GM21381 (cell line): ENCODE data around the gene NR2C1.

Experiments
- ATAC-seq: cut with Tn5 transposase; IDR thresholded peaks from one replicate; pipeline ENCODE4 v1.9.1; 2021; ENCODE audit warnings: mild to moderate bottlenecking, moderate library complexity; ENCODE audit not compliant: unreplicated experiment

Gene NR2C1

DNA sequence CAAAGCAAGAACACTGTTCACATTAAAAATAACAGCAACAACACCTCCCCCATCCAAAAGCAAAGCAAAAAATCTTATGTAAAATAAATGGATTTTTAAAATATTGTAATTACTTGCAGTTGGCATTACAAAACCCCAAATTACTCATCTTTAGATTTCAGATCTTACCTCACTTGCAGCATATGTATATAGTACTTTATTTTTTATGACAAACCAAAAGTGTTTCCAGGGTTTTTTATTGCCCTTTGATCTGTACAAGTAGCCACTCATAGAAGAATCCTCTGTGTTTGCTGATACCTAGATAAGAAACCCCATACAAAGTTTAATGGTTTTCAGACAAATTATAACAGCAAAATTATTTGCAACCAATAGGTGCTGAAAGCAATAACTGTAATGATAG, 12.2 kb upstream of the NR2C1 start:
- ATAC-seq: no peak

DNA sequence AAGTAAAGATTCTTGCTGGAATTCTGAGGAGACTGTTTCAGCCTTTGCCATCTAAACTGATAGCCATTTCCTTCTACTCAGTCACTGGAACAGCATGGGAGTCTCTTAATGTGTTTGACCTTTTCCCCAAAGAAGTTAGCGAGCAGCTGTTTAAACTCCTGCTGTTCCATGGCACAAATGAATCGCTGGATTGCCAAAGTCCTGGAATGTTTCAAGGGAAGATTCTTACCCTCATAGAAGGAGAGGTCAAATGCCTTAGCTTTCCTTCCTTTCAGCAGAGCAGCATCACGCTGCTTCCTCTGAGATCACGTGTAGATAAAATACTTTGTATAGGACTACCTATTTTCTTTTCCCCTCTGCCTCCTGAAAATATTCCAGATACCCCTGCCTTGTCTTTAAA, 10.5 kb upstream of the NR2C1 start:
- ATAC-seq: no peak

DNA sequence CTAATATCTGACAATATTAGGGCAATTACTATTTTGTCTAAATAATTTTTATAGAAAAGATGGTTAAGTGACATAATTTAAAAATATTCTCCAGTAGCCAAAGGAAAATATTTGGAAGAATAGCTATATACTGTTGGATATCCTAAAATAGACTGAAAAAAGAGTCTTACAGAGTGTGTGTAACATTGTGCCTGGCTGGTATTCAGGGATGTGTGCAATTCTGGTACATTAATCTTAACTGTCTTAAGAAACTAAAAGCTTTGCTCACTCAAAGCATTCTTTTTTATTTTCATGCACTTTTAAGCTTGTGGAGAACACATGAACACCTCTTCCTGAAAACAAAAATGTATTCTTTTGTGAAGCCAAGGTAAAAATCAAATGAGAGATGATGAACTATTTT, 10.1 kb upstream of the NR2C1 start:
- ATAC-seq: no peak

DNA sequence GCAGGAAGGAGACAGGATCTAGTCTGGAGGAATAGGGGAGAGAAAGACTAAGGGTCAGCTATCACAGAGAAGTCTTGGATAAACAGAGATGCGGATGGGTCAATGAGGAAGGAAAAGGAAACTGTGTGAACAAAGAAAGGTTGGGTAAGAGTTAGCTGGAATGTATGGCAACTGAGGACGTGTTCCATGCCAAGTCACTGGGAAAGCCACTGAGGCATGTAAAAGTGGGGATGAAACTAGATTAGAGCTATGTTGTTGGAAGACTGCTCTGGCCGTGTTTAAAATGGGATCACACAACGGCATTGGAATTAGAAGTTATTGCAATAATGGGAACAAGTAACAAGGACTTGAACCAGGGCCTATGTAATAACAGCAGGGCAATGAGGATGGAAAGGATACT, 3.9 kb upstream of the NR2C1 start:
- no peak for ATAC-seq

DNA sequence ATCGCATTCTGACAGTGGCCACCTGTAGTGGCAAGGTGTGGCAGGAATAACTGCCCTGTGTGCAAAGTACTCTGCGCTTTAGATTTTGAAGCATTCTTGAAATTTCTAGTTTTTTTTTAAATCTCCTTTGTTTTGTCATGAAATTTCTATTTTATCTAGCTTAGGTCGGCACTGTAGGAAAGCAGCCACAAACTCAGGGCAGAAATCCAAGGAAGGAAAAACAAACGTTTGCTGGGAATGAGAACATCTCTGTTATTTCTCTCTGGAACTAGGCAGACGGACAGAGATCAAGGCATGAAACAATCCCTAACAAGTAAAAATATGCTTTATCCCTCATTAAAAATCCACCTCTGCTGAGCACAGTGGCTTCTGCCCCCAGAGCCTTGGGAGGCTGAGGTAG, 1.3 kb upstream of the NR2C1 start:
- no peak for ATAC-seq

DNA sequence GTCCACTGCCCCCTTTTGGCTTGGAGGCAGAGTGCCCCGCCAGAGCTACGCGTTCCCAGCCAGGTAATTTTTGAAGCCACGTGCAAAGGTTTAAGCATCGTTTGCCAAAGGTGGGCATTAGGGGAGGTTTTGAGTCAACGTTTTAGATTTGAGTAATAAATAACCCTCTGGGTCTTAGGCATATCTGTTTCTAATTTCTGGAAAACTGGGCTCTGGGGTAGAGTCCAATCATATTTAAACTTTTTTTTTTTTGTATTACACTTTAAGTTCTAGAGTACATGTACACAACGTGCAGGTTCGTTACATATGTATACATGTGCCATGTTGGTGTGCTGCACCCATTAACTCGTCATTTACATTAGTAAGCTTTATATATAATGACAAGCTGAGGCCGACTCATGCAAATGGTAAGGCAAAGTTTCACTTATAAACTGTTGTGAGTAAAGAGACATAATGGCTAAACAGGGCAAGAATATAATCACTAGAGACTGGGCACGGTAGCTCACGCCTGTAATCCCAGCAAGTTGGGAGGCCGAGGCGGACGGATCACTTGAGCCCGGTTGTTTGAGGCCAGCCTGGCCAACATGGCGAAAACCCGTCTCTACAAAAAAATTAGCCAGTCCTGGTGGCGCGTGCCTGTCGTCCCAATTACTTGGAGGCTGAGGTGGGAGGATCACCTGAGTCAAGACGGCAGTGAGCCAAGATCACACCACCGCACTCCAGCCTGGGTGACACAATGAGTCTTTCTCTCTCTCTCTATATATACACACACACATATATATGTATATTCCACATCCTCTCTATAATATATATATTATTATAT, 491 bp upstream of the NR2C1 start:
- ATAC-seq: no peak

DNA sequence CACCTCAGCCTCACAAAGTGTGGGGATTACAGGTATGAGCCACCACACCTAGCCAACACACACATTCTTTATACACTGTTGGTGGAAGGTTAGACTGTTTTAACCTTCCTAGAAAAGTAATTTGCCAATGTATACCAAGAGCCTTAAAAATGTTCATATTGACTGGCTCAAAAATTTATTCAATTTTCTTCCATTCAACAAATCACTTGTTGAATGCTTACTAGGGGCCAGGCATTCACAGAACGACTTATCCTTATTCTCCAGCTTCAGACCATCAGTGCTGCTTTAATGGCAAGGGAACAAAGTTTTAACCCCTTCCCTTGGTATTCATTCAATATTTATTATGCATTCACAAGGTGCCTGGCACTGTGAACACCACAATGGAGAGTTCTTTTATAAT, 3.0 kb downstream of the NR2C1 start:
- no peak for ATAC-seq

DNA sequence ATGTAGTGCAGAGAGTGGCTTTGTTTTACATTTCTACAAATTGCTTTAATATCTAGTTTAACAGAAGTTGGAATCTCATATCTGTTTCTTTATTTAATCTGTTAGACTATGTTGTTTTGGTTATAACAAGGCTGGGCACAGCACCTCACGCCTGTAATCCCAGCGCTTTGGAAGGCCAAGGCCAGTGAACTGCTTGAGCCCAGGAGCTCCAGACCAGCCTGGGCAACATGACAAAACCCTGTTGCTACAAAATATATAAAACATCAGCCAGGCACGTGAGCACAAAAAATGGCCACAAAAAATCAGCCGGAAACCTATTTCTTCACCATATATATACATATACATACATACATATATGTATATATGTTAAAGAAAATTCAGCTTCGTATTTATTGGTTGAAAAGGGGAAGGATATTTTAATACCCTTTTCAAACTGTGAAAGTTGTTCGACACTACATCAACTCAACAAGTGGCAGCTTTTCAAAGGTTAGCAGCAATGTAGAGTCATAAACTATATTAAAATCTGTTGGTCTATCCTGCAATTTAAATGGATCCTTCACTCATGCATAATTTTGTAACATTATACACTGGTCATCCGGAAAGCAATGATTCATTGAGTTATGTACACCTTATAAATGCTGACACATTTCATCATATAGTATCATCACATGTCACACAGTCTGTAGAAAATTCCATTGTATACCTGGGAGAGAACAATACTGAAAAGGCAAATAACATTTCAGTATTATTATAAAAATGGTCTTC, 7.1 kb downstream of the NR2C1 start:
- no peak for ATAC-seq

DNA sequence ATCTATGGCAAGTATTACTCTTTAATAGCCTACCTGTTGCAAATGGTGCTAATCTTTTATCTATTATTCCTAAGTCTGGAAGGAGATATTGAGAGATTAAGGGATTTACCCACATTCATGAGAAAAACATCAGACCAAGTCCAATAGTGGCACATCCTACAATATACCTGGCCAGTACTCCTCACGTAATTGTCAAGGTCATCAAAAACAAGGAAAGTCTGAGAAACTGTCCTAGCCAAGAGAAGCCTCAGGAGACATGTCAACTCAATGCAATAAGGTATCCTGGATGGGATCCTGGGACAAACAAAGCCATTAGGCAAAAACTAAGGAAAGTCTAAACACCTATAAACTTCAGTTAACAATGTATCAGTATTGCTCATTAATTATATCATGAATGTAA, 12.5 kb downstream of the NR2C1 start:
- ATAC-seq: no peak

DNA sequence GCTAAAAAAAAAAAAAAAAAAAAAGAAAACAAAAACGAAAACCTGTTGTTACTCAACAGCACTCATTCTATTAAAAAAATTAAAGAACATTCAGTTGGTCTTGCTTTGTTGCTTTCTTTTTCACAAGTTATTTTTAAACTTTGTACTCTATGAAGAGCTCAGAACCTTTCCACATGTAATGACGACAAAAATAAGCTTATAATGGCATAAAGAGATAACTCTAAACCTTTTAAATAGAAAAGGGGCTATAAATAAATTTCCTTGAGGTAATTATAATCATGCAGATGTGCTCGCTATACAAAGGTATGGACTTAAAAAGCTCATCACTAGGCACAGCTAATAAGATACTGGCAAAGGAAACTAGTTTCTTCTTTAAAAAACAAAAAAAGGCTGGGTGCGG, 13.4 kb downstream of the NR2C1 start:
- ATAC-seq: no peak

DNA sequence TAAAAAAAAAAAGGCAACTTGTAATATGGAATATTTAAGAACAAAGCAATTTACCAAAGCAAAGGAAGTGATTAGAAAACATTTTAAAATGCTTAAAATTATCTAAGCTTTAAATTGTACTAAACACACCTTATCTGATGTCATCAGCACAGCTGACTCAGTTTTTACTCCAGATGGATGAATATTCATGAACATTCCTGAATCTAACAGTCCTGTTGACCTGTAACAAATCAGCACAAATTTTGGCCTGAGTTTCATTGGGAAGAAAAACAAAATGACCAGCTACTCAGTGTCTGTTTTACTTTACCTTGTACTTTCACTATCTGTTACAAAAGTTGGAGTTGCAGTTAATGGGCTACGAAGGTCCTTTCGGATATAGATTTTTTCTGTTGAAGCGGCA, 16.0 kb downstream of the NR2C1 start:
- ATAC-seq: no peak

DNA sequence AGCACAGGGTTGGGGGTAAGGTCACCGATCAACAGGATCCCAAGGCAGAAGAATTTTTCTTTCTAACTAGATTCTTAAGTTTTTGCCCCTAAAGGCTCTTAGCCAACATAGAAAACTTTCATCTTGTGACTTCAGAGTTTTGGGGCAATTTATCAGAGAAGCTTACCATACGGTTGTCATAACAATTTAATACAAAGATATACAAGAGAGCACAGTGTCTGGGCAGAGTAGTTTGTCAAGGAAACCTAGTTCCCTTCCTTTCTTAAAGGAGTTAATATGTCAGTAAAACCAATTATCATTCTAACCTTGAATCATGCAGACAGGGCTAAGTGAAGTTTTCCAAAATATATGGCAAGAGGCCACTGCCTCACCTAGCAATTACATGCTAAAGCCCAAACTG, 18.4 kb downstream of the NR2C1 start:
- ATAC-seq: no peak

DNA sequence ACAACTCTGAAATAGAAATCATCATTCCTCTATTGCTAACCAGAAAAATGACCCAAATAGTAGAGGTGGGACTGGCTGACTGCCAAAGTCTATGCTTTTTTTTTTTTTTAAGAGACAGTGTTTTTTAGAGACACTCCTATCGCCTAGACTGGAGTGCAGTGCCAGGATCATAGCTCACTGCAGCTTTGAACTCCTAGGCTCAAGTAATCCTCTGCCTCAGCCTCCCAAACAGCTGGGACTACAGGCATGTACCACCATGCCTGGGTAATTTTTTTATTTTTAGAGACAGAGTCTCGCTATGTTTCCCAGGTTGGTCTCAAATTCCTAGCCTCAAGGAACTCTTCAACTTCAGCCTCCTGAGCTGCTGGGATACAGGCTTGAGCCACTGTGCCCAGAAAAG, 19.2 kb downstream of the NR2C1 start:
- no peak for ATAC-seq

DNA sequence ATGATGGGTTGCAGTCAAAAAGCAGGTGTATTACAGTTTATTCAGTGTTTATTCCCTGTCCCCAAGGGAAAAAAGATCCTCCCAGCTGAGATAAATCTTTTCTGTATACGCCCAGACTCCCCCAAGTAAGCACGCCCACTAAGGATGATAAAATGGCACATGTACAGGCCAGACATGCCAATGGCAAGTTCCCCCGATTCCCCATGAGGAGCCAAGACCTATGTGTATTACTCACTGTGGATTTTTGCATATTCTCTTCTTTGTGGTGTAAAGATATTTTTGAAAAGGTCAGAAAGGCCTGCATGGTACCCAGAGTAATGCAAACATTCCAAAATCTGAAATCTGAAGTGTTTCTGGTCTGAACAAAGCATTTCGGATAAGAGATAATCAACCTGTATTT, 22.2 kb downstream of the NR2C1 start:
- no peak for ATAC-seq

DNA sequence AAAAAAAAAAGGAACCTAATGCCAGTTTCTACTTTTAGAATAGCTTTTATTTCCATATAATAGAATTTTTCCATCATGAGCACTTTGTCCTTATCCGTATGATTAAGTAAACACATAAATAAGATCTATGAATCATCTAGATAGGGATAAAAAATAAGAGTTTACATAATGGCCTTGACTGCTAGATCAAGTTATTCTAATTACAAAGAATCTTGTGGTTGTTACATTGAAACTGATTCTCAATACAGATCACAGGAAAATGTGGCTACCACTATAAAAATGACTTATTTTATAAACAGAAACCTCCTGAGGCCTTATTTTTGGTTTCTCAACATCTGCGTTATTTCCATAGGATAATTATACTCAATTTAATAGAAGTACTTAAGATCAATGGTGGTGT, 35.5 kb downstream of the NR2C1 start:
- ATAC-seq: no peak

DNA sequence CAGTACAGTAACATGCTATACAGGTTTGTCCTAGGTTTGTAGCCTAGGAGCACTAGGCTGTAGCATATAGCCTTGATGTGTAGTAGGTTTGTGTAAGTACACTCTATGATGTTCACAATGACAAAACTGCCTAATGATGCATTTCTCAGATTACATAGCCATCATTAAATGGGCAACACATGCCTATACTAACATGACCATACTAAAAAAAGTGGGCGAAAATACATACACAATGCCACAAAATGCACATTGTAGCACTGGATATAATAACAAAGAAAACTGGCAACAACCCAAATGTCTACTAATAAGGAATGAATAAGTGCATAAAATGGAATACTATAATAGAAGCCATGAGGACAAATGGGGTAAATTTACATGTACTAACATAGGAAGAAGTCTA, 38.7 kb downstream of the NR2C1 start:
- no peak for ATAC-seq

DNA sequence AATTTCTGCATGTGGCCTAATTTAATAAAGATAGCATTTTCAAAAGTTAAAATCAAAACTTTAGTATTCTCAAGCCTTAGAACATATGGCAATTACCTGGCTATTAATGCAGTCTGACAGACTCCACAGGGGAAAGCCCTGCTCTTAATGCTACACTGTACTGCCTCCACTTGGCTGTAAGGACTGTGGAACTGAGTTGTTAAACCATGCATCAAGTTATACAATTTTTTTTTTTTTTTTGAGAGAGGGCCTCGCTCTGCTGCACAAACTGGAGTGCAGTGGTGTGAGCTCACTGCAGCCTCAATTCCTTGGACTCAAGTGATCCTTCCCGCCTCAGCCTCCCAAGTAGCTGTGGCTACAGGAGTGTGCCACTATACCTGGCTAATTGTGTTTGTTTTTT, 50.9 kb downstream of the NR2C1 start:
- ATAC-seq: no peak

DNA sequence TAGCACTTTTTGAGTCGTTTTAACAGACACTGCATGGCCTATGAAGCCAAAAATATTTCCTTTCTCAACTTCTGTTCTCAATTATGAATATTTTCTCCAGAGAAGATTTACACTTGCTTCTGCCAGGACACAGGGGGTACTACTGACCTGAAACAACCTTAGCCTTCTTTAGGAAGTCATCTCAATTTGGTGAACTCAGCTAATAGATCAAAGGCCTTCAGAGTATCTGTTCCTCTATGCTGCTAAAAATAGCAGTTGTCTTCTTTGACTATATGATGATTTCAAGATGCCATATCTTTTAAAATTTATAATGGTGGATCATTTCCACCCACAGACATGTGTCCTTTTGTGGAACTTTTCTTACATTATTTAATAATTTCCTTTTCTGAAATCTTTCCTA, 55.9 kb downstream of the NR2C1 start:
- no peak for ATAC-seq

DNA sequence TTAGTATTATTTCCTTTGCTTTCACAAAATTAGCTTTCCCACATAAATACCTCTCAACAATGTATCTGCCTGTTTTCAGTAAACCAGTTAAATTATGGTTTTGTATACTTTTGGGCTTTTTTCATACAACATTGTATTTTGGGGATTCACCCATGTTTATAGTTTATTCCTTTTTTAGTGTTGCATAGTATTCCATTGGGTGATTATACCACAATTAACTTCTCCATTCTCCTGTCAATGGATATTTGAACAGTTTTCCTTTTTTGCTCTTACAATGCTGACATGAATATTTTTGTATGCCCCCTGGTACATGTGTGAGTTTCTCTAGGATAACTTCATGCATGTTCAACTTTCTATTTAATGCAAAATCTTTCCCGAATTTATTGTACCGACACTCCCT, 57.3 kb downstream of the NR2C1 start:
- ATAC-seq: no peak

DNA sequence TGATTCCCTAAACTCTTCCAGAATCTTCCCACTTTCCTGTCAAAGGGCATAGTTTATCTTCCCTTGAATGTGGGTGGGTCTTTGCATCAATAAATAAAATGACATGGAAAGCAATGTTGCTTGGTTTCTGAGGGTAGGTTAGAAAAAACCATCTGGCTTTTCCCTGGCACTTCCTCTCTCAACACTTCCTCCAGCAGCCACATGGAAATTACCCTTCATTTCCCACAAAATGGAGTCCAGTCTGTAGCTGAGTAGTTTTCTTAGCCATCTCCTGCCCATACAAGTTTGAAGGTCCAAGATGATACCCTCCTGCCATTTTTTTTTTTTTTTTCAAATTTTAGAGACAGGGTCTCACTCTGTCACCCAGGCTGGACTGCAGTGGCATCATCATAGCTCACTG, 58.9 kb downstream of the NR2C1 start:
- no peak for ATAC-seq

DNA sequence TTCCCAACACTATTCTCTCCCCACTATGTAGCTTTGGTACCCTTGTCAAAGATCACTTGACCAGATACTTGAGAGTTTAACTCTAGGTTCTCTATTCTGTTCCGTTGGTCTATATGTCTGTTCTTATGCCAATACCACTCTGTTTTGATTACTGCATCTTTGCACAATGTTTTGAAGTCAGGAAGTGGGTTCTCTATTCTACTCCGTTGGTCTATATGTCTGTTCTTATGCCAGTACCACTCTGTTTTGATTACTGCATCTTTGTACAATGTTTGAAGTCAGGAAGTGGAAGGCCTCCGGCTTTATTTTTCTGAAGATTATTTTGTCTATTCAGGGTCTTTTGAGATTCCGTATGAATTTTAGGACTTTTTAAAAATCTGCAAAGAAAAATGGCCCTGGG, 67.2 kb downstream of the NR2C1 start:
- no peak for ATAC-seq

DNA sequence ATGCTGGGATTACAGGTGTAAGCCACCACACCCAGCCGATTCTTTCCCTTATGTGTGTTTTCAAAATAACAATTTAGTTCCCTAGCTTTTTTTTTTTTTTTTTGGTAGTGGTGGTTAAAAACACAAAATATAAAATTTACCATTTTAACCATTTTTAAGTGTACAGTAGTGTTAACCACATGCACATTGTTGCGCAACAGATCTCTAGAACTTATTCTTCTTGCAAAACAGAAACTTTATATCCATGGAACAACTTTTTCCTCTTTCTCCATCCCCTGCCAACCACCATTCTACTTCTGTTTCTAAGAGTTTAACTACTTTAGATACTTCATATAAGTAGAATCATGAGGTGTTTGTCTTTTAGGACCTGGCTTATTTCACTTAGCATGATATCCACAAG, 68.8 kb downstream of the NR2C1 start:
- no peak for ATAC-seq

DNA sequence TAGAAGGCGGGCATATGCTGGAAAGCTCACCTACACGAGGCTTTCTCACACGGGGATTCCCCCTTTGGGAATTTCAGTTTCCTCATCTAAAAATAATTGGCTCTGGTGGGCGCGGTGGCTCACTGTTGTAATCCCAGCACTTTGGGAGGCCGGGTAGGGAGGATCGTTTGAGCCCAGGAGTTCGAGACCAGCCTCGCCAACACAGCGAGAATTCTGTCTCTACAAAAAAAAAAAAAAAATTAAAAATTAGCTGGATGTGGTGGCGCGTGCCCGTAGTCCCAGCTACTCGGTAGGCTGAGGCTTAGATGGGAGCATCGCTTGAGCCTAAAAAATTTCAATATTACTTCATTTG, 69.5 kb downstream of the NR2C1 start:
- ATAC-seq: no peak
